Ascending aorta (tissue), 2 donors: ENCODE data around the gene FATE1. TPM values are rescaled to one million over a fixed set of nuclear protein-coding genes. Genes with fewer than 3 reads are reported as not detected.

ENCODE experiments used
- DNase-seq, 2 donors: peaks; one replicate each; pipeline ENCODE4 v3.0.0-alpha.2; 2019; ENCODE audit warnings: low spot score in 2 of 2
- H3K27ac ChIP-seq, 2 donors: fragments of 200-600 bp; sonication (generic); one replicate each; pipeline ENCODE4 v1.5.1; 2016 to 2017; ENCODE audit warnings: mild to moderate bottlenecking in 1 of 2
- H3K27me3 ChIP-seq: fragments of 200-600 bp; sonication (generic); one replicate; pipeline ENCODE4 v1.5.1; 2017
- H3K36me3 ChIP-seq, 2 donors: fragments of 200-600 bp; sonication (generic); one replicate each; pipeline ENCODE4 v1.5.1; 2016
- H3K4me1 ChIP-seq, 2 donors: fragments of 200-600 bp; sonication (generic); one replicate each; pipeline ENCODE4 v1.5.1; 2016 to 2017; ENCODE audit warnings: mild to moderate bottlenecking in 1 of 2
- H3K4me3 ChIP-seq, 2 donors: fragments of 200-600 bp; sonication (generic); one replicate each; pipeline ENCODE4 v1.5.1; 2016 to 2017; ENCODE audit warnings: mild to moderate bottlenecking in 1 of 2
- H3K9me3 ChIP-seq, 2 donors: fragments of 200-600 bp; sonication (generic); one replicate each; pipeline ENCODE4 v1.5.1; 2016
- CTCF ChIP-seq, 3 experiments: fragments of 200-600 bp in 2 of 3; fragments of 450-650 bp in 1 of 3; sonication (generic) in 2 of 3; IDR thresholded peaks; one replicate each; pipeline ENCODE4 v1.5.1; 2016 to 2019; ENCODE audit warnings: antibody characterized with exemption in 3 of 3, mild to moderate bottlenecking in 1 of 3, moderate library complexity in 1 of 3
- intact Hi-C: fragments of 100-400 bp; cut with DNase I; formaldehyde crosslinking; loops from one replicate; pipeline ENCODE4 v1.15.1; 2023
- total RNA-seq: library from RNA; depleted of rRNA; stranded (reverse); fragments of >200 nt; gene quantifications from one replicate; pipeline ENCODE4 v1.1.0, GENCODE V29; 2016

FATE1 gene
- total RNA-seq, 1 donor from 2014 or later, result not detected

DNA sequence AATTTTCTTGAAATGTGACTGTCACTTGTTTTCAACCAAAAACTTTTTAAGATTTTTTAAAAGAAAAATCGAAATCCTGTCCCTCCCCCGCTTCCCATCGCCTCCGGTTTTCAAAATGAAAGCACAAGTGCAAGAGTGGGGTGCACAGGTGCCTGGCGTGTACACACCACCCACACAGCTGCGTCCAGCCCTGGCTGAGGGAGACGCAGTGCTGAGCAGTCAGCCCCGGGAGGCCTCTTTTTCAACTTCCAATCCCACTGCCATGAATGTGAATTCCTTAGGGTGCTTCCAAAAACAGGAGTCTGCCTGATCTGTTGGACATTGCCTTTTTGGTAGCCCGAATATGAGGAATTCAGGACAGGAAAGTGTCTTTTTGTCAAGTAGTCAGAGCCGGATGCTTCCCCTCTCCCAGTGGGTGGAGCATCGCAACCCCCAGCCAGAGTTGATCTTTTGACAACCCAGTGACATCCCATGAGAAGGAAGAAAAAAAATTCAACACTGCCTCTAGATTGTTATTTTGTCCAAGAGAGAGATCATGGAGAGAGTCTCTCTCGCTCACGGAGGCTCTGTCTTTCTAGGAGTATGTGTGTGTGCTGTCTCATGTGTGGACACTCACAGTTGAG lies 11.7 kb upstream of the FATE1 start:
- no peak for DNase-seq
- Histone ChIP-seq H3K27ac (no peak overlapping the region), H3K4me1 (no peaks in the 10 kb centered on the region), H3K4me3 (no peak overlapping the region), H3K9me3 (no peaks in the 10 kb centered on the region), H3K36me3 (no peaks in the 10 kb centered on the region), H3K27me3 (no peaks in the 10 kb centered on the region)
- intact Hi-C loops, result no loop called here
- TF ChIP-seq CTCF (IDR thresholded peaks at IDR 0.05), result no peak

GRCh38 chrX:151708821-151709220 lies 7.0 kb upstream of the FATE1 start:
- intact Hi-C loops, result no loop called here
- Histone ChIP-seq H3K27ac (no peak overlapping the region), H3K36me3 (no peaks in the 10 kb centered on the region), H3K9me3 (no peaks in the 10 kb centered on the region), H3K4me1 (no peaks in the 10 kb centered on the region), H3K4me3 (no peak overlapping the region), H3K27me3 (no peaks in the 10 kb centered on the region)
- no peak for TF ChIP-seq CTCF (IDR thresholded peaks at IDR 0.05)
- DNase-seq, result no peak

DNA sequence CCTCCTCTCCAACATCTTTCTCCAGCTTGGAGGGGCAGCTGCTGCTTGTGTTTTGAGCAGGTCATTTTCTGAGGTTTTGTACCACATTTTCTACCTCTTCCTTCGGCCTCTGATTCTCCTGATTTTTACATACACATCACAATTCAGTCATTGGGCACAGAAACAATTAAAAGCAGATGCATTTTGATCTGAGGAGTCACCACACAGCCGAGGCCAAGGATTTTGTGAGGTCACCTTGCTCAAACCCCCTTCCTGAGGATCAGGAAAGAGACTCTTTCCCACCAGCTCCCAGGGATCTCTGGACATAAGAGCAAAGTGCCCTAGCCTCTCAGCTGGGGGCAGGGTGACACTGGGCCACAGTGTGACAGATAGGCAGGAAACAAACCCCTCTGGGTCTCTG lies 5.4 kb upstream of the FATE1 start:
- Histone ChIP-seq H3K36me3 (no peaks in the 10 kb centered on the region), H3K4me3 (no peak overlapping the region), H3K4me1 (no peaks in the 10 kb centered on the region), H3K27me3 (no peaks in the 10 kb centered on the region), H3K27ac (no peak overlapping the region), H3K9me3 (no peaks in the 10 kb centered on the region)
- no peak for DNase-seq
- intact Hi-C loops, result no loop called here
- TF ChIP-seq CTCF (IDR thresholded peaks at IDR 0.05), result no peak

DNA sequence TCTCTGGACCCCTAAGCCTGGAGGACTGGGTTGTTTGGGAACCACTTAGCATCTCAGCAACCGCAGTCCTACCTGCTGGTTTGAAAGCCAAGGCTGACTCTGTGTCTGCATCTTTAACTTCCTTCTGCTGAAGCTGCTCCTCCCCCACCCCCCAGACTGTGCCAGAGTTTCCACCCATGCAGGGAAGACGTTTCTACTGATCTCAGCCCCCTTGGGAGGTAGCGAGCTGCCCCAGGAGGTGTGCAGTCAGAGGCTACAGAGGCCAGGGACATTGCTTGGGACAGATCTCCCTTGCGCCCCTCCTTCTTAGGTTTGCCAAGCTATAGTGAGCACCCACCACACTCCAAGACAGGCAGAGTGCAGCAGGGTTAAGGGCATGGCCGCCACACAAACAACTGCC lies 4.7 kb upstream of the FATE1 start:
- Histone ChIP-seq H3K27ac (no peak overlapping the region), H3K4me1 (no peaks in the 10 kb centered on the region), H3K9me3 (no peaks in the 10 kb centered on the region), H3K4me3 (no peak overlapping the region), H3K36me3 (no peaks in the 10 kb centered on the region), H3K27me3 (no peaks in the 10 kb centered on the region)
- intact Hi-C loops, result no loop called here
- no peak for DNase-seq
- TF ChIP-seq CTCF (IDR thresholded peaks at IDR 0.05), result no peak

GRCh38 chrX:151711787-151712186 lies 4.0 kb upstream of the FATE1 start:
- no peak for TF ChIP-seq CTCF (IDR thresholded peaks at IDR 0.05)
- H3K36me3 ChIP-seq, result no peaks in the 10 kb centered on the region
- no peak overlapping the region for H3K27ac ChIP-seq
- intact Hi-C loops, result no loop called here
- no peaks in the 10 kb centered on the region for H3K27me3 ChIP-seq
- no peak for DNase-seq
- H3K4me3 ChIP-seq, result no peak overlapping the region
- no peaks in the 10 kb centered on the region for H3K9me3 ChIP-seq
- H3K4me1 ChIP-seq, result no peaks in the 10 kb centered on the region

DNA sequence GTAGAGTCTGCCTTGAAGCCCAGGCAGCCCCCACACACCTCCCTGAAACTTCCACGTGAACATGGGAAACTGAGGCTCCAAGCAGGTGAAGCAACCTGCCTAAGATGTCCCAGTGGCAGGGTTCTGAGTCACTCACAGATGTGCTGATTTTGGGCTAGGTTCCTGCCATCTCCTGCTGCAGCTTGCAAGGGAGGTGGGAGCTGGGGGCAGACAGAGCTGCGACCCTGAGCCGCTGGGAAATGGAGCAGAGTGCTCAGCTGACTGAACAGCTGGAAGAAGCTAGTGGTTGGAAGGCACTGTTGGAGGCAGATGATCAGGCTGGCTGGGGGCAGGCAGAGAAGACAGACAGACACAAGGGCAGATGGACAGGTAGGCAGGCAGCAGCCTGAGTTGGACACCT lies 3.6 kb upstream of the FATE1 start:
- TF ChIP-seq CTCF (IDR thresholded peaks at IDR 0.05), result no peak
- intact Hi-C loops, result no loop called here
- Histone ChIP-seq H3K27me3 (no peaks in the 10 kb centered on the region), H3K36me3 (no peaks in the 10 kb centered on the region), H3K27ac (no peak overlapping the region), H3K4me1 (no peaks in the 10 kb centered on the region), H3K9me3 (no peaks in the 10 kb centered on the region), H3K4me3 (no peak overlapping the region)
- no peak for DNase-seq
